AG09319 (cell line): Measurements from ENCODE around the gene CTAG1B.
A peak's percentile ranks its signal among the peaks of the same experiment; 100 is the strongest.

Source experiments
- DNase-seq: peaks from one replicate; pipeline ENCODE4 v3.0.0-alpha.2; 2010; ENCODE audit warnings: low read depth; ENCODE audit errors: extremely low read depth
- CTCF ChIP-seq: IDR thresholded peaks from 2 replicates; pipeline ENCODE4 v1.5.1; 2011; ENCODE audit warnings: low read depth, mild to moderate bottlenecking, inconsistent platforms, low read length, moderate library complexity

CTAG1B gene

GRCh38 chrX:154607370-154607769 is 11.7 kb downstream of the CTAG1B start:
- TF ChIP-seq CTCF, result no peak
- DNase-seq, result no peak

DNA sequence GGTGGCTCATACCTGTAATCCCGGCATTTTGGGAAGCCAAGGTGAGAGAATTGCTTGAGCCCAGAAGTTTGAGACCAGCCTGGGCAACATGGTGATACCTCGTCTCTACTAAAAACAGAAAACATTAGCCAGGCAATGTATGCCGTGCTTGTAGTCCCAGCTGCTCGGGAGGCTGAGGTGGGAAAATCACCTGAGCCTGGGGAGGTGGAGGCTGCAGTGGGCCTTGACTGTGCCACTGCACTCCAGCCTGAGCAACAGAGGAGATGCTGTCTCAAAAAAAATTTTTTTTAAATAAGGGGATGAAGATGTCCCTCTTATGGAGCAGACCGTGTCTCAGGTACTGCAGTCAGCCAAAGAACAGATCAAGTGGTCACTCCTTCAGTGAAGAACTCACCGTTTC is 13.5 kb downstream of the CTAG1B start:
- no peak for DNase-seq
- TF ChIP-seq CTCF, result no peak

DNA sequence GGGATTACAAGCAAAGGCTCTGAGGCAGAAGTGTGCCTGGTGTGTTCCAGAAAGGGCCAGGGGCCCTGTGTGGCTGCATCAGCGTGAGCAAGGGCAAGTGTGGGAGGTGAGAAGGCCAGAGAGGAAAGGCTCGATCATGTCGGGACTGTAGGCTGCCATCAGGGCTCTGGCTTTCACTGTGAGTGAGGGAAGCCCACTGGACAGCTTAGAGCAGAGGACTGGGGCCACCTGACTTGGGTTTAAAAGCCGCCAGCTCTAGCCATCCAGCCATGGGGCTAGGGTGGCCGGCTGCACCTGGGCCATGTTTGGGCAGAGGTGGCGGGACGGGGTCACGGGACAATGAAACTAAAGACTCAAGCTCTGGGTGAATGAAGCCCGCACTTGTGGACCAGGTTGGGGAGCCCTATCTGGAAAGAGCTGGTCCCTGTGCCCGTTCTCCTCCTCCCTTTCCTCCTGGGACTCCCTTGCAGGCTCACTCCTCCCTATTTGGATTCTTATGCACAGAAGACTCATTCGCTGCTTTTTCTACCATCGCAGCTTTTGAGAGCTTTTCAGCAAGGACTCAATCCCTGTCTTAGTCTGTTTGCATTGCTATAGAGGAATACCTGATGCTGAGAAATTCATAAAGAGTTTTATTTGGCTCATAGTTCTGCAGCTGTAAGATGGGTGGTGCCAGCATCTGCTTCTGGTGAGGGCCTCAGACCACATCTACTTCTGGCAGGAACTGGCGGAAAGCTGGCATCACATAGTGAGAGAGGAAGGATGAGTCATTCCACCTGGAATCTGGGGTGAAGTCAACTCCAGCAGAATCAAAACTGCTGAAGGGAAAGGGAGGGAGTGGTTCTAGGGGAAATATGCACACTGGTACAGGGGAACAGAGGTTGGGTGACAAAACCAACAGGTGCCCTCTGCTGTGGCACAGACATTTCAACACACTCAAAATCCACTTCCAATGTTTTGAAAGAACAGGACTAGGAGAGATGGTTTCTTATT is 15.3 kb downstream of the CTAG1B start:
- DNase-seq, result peak; percentile 35
- no peak for TF ChIP-seq CTCF

- no peak for TF ChIP-seq CTCF
- DNase-seq, result no peak
Measured at GRCh38 chrX:154602766-154603437, 16.2 kb downstream of the CTAG1B start.

DNA sequence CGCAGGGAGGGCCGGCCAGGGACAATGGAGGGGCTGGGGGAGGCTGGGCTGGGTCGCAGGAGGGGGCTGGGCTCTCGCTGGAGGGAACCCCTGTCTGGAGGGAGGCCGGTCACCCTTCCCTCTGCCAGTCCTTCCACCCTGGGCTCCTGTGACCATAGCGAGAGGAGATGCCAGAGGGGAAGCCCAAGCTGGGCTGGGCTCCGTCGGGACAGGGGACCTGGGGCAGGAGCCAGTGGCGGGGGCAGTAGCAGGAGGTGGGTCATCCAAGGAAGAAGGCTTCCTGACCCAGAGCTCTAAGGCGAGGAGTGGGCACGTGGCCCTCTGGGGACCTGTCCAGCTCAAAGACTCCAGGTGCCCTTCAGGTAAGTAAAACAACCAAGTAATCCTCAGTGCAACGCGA is 16.9 kb downstream of the CTAG1B start:
- no peak for TF ChIP-seq CTCF
- DNase-seq, result no peak

- no peak for TF ChIP-seq CTCF
Measured at GRCh38 chrX:154600759-154601374, 18.2 kb downstream of the CTAG1B start.

More at GRCh38 chrX:154600759-154601374, 18.2 kb downstream of the CTAG1B start:
- no peak for DNase-seq
